ENCODE measurements around the gene CPAMD8. TPM values are rescaled to one million over a fixed set of nuclear protein-coding genes. Genes with fewer than 3 reads are reported as not detected.

Gene CPAMD8
- total RNA-seq, 2 experiments from 2014 or later = 0.32 to 1.2 TPM

DNA sequence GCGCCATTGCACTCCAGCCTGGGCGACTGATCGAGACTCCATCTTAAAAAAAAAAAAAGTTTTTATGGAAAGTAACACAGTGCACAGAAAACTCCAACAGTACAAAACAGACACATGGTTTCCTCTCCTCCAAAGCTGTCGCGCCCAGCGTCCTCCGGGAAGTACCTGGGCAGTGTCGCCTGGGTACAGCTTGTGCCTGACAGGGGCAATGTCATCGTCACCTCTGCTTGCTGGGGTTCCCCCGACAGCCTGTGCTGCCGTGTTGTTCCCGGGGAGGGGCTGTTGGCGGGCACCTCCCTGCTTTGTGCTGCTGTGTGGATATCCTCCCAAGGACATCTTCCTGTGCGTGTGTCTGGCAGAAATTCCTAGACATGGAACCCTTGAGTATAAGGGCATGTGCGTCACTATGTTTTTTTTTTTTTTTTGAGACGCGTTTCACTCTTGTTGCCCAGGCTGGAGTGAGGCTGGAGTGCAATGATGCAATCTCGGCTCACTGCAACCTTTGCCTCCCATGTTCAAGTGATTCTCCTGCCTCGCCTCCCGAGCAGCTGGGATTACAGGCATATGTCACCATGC, 140.2 kb downstream of the CPAMD8 start:
- Histone ChIP-seq H3K4me2 (ENCODE audit: low read length) (no peak overlapping the region), H3K27ac (ENCODE audit: low read depth, low read length, poor library complexity, severe bottlenecking) (no peak overlapping the region), H3K4me3 (ENCODE audit: low read depth, low read length, poor library complexity, severe bottlenecking) (no peak overlapping the region), H3K79me2 (ENCODE audit: insufficient read depth, low read depth, low read length) (no peaks in the 10 kb centered on the region), H3K9me2 (ENCODE audit: insufficient read depth, low read length) (no peaks in the 10 kb centered on the region), H3K36me3 (ENCODE audit: insufficient read depth, low read length) (peaks cover under 1% of the 10 kb centered on the region; the same call in 1 of the 2 replicates), H3K4me1 (ENCODE audit: insufficient read depth, low read length, poor library complexity, severe bottlenecking) (peaks cover 4% of the 10 kb centered on the region), H4K20me1 (ENCODE audit: insufficient read depth, low read length) (no peaks in the 10 kb centered on the region), H3K9me3 (ENCODE audit: low read length) (peaks cover 11% of the 10 kb centered on the region; the same call in 1 of the 2 replicates), H2AFZ (ENCODE audit: low read length) (no peak overlapping the region)
- no TSS peak for BruUV-seq (replicated peaks)
- ChIA-PET POLR2A (interaction anchor here (0.7 to 1.2 kb wide), 2 partner anchors 15 to 70 kb away, joined by 3 to 6 read pairs; no protein-coding TSS in a partner anchor), CTCF (ENCODE audit: unreplicated experiment) (no interaction called here)
- TF ChIP-seq EZH2phosphoT487 (IDR thresholded peaks at IDR 0.05; ENCODE audit: borderline replicate concordance, low read depth, low read length) = no peak
- TF ChIP-seq, protein P1, sequence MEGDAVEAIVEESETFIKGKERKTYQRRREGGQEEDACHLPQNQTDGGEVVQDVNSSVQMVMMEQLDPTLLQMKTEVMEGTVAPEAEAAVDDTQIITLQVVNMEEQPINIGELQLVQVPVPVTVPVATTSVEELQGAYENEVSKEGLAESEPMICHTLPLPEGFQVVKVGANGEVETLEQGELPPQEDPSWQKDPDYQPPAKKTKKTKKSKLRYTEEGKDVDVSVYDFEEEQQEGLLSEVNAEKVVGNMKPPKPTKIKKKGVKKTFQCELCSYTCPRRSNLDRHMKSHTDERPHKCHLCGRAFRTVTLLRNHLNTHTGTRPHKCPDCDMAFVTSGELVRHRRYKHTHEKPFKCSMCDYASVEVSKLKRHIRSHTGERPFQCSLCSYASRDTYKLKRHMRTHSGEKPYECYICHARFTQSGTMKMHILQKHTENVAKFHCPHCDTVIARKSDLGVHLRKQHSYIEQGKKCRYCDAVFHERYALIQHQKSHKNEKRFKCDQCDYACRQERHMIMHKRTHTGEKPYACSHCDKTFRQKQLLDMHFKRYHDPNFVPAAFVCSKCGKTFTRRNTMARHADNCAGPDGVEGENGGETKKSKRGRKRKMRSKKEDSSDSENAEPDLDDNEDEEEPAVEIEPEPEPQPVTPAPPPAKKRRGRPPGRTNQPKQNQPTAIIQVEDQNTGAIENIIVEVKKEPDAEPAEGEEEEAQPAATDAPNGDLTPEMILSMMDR (conservative IDR thresholded peaks at IDR 0.05; ENCODE audit: low read length) = no peak
- intact Hi-C loops (cut with micrococcal nuclease; ENCODE audit: unreplicated experiment) = no loop called here
- DNase-seq (ENCODE audit: low spot score) = no peak

DNA sequence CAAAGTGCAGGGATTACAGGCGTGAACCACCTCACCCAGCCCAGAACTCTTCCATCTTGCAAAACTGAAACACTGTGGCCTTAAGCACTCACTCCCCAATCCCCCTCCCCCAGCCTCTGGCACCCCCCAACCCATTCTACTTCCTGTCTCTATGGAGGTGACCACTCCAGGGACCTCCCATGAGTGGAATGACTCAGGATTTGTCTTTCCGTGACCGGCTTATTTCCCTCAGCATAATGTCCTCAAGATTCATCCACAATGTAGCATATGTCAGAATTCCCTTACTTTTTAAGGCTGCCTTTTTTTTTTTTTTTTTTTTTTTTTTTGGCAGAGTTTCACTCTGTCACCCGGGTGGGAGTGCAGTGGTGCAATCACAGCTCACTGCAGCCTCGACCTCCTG, 141.4 kb downstream of the CPAMD8 start:
- intact Hi-C loops (cut with micrococcal nuclease; ENCODE audit: unreplicated experiment) = no loop called here
- Histone ChIP-seq H3K4me2 (ENCODE audit: low read length) (no peak overlapping the region), H4K20me1 (ENCODE audit: insufficient read depth, low read length) (no peaks in the 10 kb centered on the region), H3K9me3 (ENCODE audit: low read length) (peaks cover 11% of the 10 kb centered on the region; the same call in 1 of the 2 replicates), H3K79me2 (ENCODE audit: insufficient read depth, low read depth, low read length) (no peaks in the 10 kb centered on the region), H3K9me2 (ENCODE audit: insufficient read depth, low read length) (no peaks in the 10 kb centered on the region), H3K36me3 (ENCODE audit: insufficient read depth, low read length) (peaks cover 5% of the 10 kb centered on the region), H3K4me3 (ENCODE audit: low read depth, low read length, poor library complexity, severe bottlenecking) (no peak overlapping the region), H2AFZ (ENCODE audit: low read length) (no peak overlapping the region), H3K4me1 (ENCODE audit: insufficient read depth, low read length, poor library complexity, severe bottlenecking) (no peaks in the 10 kb centered on the region), H3K27ac (ENCODE audit: low read depth, low read length, poor library complexity, severe bottlenecking) (no peak overlapping the region)
- ChIA-PET POLR2A (interaction anchor here (0.6 kb wide), 1 partner anchor 105 kb away, joined by 4 read pairs; no protein-coding TSS in a partner anchor), CTCF (ENCODE audit: unreplicated experiment) (no interaction called here)
- BruUV-seq (replicated peaks) = no TSS peak
- TF ChIP-seq, protein P1 (conservative IDR thresholded peaks at IDR 0.05; ENCODE audit: low read length) = no peak
- TF ChIP-seq EZH2phosphoT487 (IDR thresholded peaks at IDR 0.05; ENCODE audit: borderline replicate concordance, low read depth, low read length) = no peak
- no peak for DNase-seq (ENCODE audit: low spot score)

DNA sequence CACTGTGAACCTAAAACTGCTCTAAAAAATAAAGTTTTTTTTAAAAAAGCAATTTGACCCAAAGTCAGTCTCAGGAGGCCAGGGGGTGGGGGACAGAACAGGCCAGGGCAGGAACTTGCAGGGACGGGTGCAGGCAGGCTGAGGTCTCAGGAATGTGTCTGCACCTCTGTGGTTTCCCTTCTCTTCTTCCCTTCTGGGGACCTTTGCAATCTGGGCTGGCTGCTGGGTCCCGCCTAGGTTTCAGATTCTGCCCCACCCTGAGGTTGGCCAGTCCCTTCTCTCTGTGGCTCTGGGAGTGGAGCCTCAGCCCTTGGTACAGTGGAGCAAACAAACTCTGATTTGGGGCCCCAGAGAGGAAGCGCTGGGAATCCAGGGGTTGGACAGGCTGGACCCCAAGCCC, 143.1 kb downstream of the CPAMD8 start:
- DNase-seq (ENCODE audit: low spot score) = no peak
- H3K4me1 ChIP-seq (ENCODE audit: insufficient read depth, low read length, poor library complexity, severe bottlenecking) = no peaks in the 10 kb centered on the region
- H3K27ac ChIP-seq (ENCODE audit: low read depth, low read length, poor library complexity, severe bottlenecking) = no peak overlapping the region
- intact Hi-C loops (cut with micrococcal nuclease; ENCODE audit: unreplicated experiment) = no loop called here
- no peaks in the 10 kb centered on the region for H3K79me2 ChIP-seq (ENCODE audit: insufficient read depth, low read depth, low read length)
- H3K36me3 ChIP-seq (ENCODE audit: insufficient read depth, low read length) = peaks cover 21% of the 10 kb centered on the region
- no TSS peak for BruUV-seq (replicated peaks)
- no peaks in the 10 kb centered on the region for H3K9me2 ChIP-seq (ENCODE audit: insufficient read depth, low read length)
- H3K9me3 ChIP-seq (ENCODE audit: low read length) = peaks cover 11% of the 10 kb centered on the region; the same call in 1 of the 2 replicates
- H3K4me3 ChIP-seq (ENCODE audit: low read depth, low read length, poor library complexity, severe bottlenecking) = no peak overlapping the region
- H4K20me1 ChIP-seq (ENCODE audit: insufficient read depth, low read length) = no peaks in the 10 kb centered on the region
- no peak for TF ChIP-seq EZH2phosphoT487 (IDR thresholded peaks at IDR 0.05; ENCODE audit: borderline replicate concordance, low read depth, low read length)
- TF ChIP-seq, protein P1 (conservative IDR thresholded peaks at IDR 0.05; ENCODE audit: low read length) = no peak
- no peak overlapping the region for H2AFZ ChIP-seq (ENCODE audit: low read length)
- POLR2A ChIA-PET = no interaction called here
- CTCF ChIA-PET (ENCODE audit: unreplicated experiment) = no interaction called here
- H3K4me2 ChIP-seq (ENCODE audit: low read length) = no peak overlapping the region
